Measurements from ENCODE around the gene FGFR4.
"Not testable (repeated sequence)": the region's sequence is repeated elsewhere in the genome, so short reads cannot be mapped to it uniquely, and the experiment has no call there.

Gene FGFR4

GRCh38 chr5:177086654-177087397 lies at the start of gene FGFR4:
TSS of gene FGFR4 (plus strand) at chr5:177086915. CDS start at chr5:177089603, 2,688 bp downstream.
- Histone ChIP-seq H3K27ac (ENCODE audit: low read depth, low read length) (no peak within 1 kb of the TSS), H2AFZ (ENCODE audit: low read length, unreplicated experiment) (peak within 1 kb of the TSS; percentile 85), H3K79me2 (ENCODE audit: control insufficient read depth, insufficient read depth, low read length, unreplicated experiment) (no peaks in the 10 kb centered on the region), H3K27me3 (ENCODE audit: insufficient read depth, low read length) (peaks cover 20% of the 10 kb centered on the region), H3K4me1 (ENCODE audit: control insufficient read depth, insufficient read depth, low read length, unreplicated experiment) (no peaks in the 10 kb centered on the region), H3K36me3 (ENCODE audit: insufficient read depth, low read length) (no peaks in the 10 kb centered on the region), H3K4me3 (ENCODE audit: low read depth, low read length) (peak within 1 kb of the TSS; percentile 73)

- H3K4me3 ChIP-seq (ENCODE audit: low read depth, low read length), result no peak overlapping the region
- peaks cover 12% of the 10 kb centered on the region for H3K36me3 ChIP-seq (ENCODE audit: insufficient read depth, low read length)
- peaks cover 16% of the 10 kb centered on the region for H3K79me2 ChIP-seq (ENCODE audit: control insufficient read depth, insufficient read depth, low read length, unreplicated experiment)
Observed at GRCh38 chr5:177036921-177037320, 49.8 kb upstream of the FGFR4 start.

GRCh38 chr5:177040814-177041420 lies 45.8 kb upstream of the FGFR4 start:
- Histone ChIP-seq H3K27me3 (ENCODE audit: insufficient read depth, low read length) (no peaks in the 10 kb centered on the region), H3K4me1 (ENCODE audit: control insufficient read depth, insufficient read depth, low read length, unreplicated experiment) (peaks cover 5% of the 10 kb centered on the region), H3K79me2 (ENCODE audit: control insufficient read depth, insufficient read depth, low read length, unreplicated experiment) (peaks cover 10% of the 10 kb centered on the region), H3K4me3 (ENCODE audit: low read depth, low read length) (no peak overlapping the region), H3K27ac (ENCODE audit: low read depth, low read length) (no peak overlapping the region), H2AFZ (ENCODE audit: low read length, unreplicated experiment) (no peak overlapping the region), H3K36me3 (ENCODE audit: insufficient read depth, low read length) (peaks cover 12% of the 10 kb centered on the region)

More at GRCh38 chr5:177036921-177037320, 49.8 kb upstream of the FGFR4 start:
- Histone ChIP-seq H3K27ac (ENCODE audit: low read depth, low read length) (no peak overlapping the region), H3K4me1 (ENCODE audit: control insufficient read depth, insufficient read depth, low read length, unreplicated experiment) (peaks cover 5% of the 10 kb centered on the region), H2AFZ (ENCODE audit: low read length, unreplicated experiment) (no peak overlapping the region), H3K27me3 (ENCODE audit: insufficient read depth, low read length) (no peaks in the 10 kb centered on the region)

GRCh38 chr5:177041936-177042335 lies 44.8 kb upstream of the FGFR4 start:
- Histone ChIP-seq H3K27ac (ENCODE audit: low read depth, low read length) (no peak overlapping the region), H3K36me3 (ENCODE audit: insufficient read depth, low read length) (peaks cover 12% of the 10 kb centered on the region)

GRCh38 chr5:177043114-177043513 lies 43.6 kb upstream of the FGFR4 start:
- Histone ChIP-seq H3K4me3 (ENCODE audit: low read depth, low read length) (no peak overlapping the region), H3K36me3 (ENCODE audit: insufficient read depth, low read length) (peaks cover 9% of the 10 kb centered on the region)

More at GRCh38 chr5:177041936-177042335, 44.8 kb upstream of the FGFR4 start:
- no peak overlapping the region for H2AFZ ChIP-seq (ENCODE audit: low read length, unreplicated experiment)
- H3K27me3 ChIP-seq (ENCODE audit: insufficient read depth, low read length), result no peaks in the 10 kb centered on the region
- no peak overlapping the region for H3K4me3 ChIP-seq (ENCODE audit: low read depth, low read length)
- peaks cover 5% of the 10 kb centered on the region for H3K4me1 ChIP-seq (ENCODE audit: control insufficient read depth, insufficient read depth, low read length, unreplicated experiment)
- peaks cover 9% of the 10 kb centered on the region for H3K79me2 ChIP-seq (ENCODE audit: control insufficient read depth, insufficient read depth, low read length, unreplicated experiment)

GRCh38 chr5:177043958-177044357 lies 42.8 kb upstream of the FGFR4 start:
- H3K79me2 ChIP-seq (ENCODE audit: control insufficient read depth, insufficient read depth, low read length, unreplicated experiment), result no peaks in the 10 kb centered on the region
- no peak overlapping the region for H2AFZ ChIP-seq (ENCODE audit: low read length, unreplicated experiment)
- no peaks in the 10 kb centered on the region for H3K27me3 ChIP-seq (ENCODE audit: insufficient read depth, low read length)
- H3K4me3 ChIP-seq (ENCODE audit: low read depth, low read length), result no peak overlapping the region
- no peak overlapping the region for H3K27ac ChIP-seq (ENCODE audit: low read depth, low read length)
- H3K36me3 ChIP-seq (ENCODE audit: insufficient read depth, low read length), result peaks cover 9% of the 10 kb centered on the region
- peaks cover 5% of the 10 kb centered on the region for H3K4me1 ChIP-seq (ENCODE audit: control insufficient read depth, insufficient read depth, low read length, unreplicated experiment)

More at GRCh38 chr5:177043114-177043513, 43.6 kb upstream of the FGFR4 start:
- Histone ChIP-seq H3K79me2 (ENCODE audit: control insufficient read depth, insufficient read depth, low read length, unreplicated experiment) (peaks cover 4% of the 10 kb centered on the region), H3K4me1 (ENCODE audit: control insufficient read depth, insufficient read depth, low read length, unreplicated experiment) (peaks cover 5% of the 10 kb centered on the region), H2AFZ (ENCODE audit: low read length, unreplicated experiment) (no peak overlapping the region), H3K27me3 (ENCODE audit: insufficient read depth, low read length) (no peaks in the 10 kb centered on the region), H3K27ac (ENCODE audit: low read depth, low read length) (no peak overlapping the region)

GRCh38 chr5:177044641-177045040 lies 42.1 kb upstream of the FGFR4 start:
- no peak overlapping the region for H2AFZ ChIP-seq (ENCODE audit: low read length, unreplicated experiment)
- no peak overlapping the region for H3K4me3 ChIP-seq (ENCODE audit: low read depth, low read length)
- peaks cover 9% of the 10 kb centered on the region for H3K36me3 ChIP-seq (ENCODE audit: insufficient read depth, low read length)
- H3K27me3 ChIP-seq (ENCODE audit: insufficient read depth, low read length), result no peaks in the 10 kb centered on the region
- no peak overlapping the region for H3K27ac ChIP-seq (ENCODE audit: low read depth, low read length)
- peaks cover 5% of the 10 kb centered on the region for H3K4me1 ChIP-seq (ENCODE audit: control insufficient read depth, insufficient read depth, low read length, unreplicated experiment)
- no peaks in the 10 kb centered on the region for H3K79me2 ChIP-seq (ENCODE audit: control insufficient read depth, insufficient read depth, low read length, unreplicated experiment)

- H3K27me3 ChIP-seq (ENCODE audit: insufficient read depth, low read length), result no peaks in the 10 kb centered on the region
- H3K36me3 ChIP-seq (ENCODE audit: insufficient read depth, low read length), result peaks cover 9% of the 10 kb centered on the region
- H3K4me1 ChIP-seq (ENCODE audit: control insufficient read depth, insufficient read depth, low read length, unreplicated experiment), result peaks cover 5% of the 10 kb centered on the region
- no peaks in the 10 kb centered on the region for H3K79me2 ChIP-seq (ENCODE audit: control insufficient read depth, insufficient read depth, low read length, unreplicated experiment)
- no peak overlapping the region for H3K4me3 ChIP-seq (ENCODE audit: low read depth, low read length)
- no peak overlapping the region for H3K27ac ChIP-seq (ENCODE audit: low read depth, low read length)
- H2AFZ ChIP-seq (ENCODE audit: low read length, unreplicated experiment), result no peak overlapping the region
Observed at GRCh38 chr5:177045631-177046030, 41.1 kb upstream of the FGFR4 start.

- not testable (repeated sequence) for H3K4me1 ChIP-seq (ENCODE audit: control insufficient read depth, insufficient read depth, low read length, unreplicated experiment); H3K79me2 ChIP-seq (ENCODE audit: control insufficient read depth, insufficient read depth, low read length, unreplicated experiment); H3K4me3 ChIP-seq (ENCODE audit: low read depth, low read length); H3K27me3 ChIP-seq (ENCODE audit: insufficient read depth, low read length); H3K36me3 ChIP-seq (ENCODE audit: insufficient read depth, low read length); H2AFZ ChIP-seq (ENCODE audit: low read length, unreplicated experiment); H3K27ac ChIP-seq (ENCODE audit: low read depth, low read length)
Observed at GRCh38 chr5:177048531-177048930, 38.2 kb upstream of the FGFR4 start.

GRCh38 chr5:177049285-177049684 lies 37.4 kb upstream of the FGFR4 start:
- Histone ChIP-seq H3K27me3 (ENCODE audit: insufficient read depth, low read length) (no peaks in the 10 kb centered on the region), H3K27ac (ENCODE audit: low read depth, low read length) (no peak overlapping the region), H3K4me3 (ENCODE audit: low read depth, low read length) (no peak overlapping the region), H2AFZ (ENCODE audit: low read length, unreplicated experiment) (no peak overlapping the region), H3K4me1 (ENCODE audit: control insufficient read depth, insufficient read depth, low read length, unreplicated experiment) (no peaks in the 10 kb centered on the region), H3K79me2 (ENCODE audit: control insufficient read depth, insufficient read depth, low read length, unreplicated experiment) (no peaks in the 10 kb centered on the region), H3K36me3 (ENCODE audit: insufficient read depth, low read length) (peaks cover 8% of the 10 kb centered on the region)
